NCI-H1930 (cell line): Measurements from ENCODE around the gene HHATL.

Experiments
- DNase-seq, 2 experiments: peaks; one replicate each; lab custom pipeline; 2025; lab: John Stamatoyannopoulos, UW

HHATL gene

GRCh38 chr3:42697289-42698051 lies 5.1 kb downstream of the HHATL start:
- DNase-seq, result no peak

DNA sequence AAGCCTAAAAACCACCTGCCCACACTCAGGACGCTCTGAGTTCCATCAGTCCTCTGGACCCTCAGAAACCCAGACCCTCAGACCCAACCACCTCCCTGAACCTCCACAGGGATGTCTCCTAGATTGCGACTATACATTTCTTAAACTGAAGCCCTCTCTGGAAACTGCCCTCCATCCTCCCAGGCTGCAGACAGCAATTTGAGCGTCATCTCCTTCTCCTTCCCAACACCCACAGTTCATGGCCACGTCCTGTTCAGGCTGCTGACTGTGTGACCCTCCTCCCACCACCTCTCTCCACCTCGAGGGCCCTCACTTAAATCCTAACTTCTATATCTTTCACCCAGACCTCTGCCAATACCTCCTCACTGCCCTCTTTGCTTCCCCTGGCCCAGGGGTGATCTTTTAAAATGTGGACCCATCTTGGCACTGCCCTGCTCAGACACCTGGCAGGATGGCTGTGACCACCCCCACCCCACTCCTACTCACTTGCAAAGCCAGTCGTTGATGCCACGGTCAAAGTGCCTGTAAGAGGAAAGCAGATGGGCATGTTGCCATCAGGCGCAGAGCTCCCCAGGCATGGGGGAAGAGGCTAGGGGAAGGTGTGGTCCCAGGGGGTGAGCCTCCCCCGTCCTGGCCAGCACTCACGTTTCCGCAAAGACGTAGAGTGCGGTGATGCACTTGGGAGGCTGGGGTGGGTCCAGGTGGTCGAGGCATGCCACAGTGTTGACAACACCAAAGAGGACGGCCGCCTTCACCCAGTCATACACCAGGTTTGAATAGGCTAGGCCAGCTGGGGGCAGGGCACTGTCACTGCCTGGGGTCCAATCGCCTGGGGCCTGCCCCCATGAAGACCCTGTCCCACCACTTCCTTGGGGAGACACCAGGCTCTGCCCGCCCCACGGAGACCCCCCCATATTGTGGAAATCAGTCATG lies 6.0 kb downstream of the HHATL start:
- DNase-seq, result no peak

GRCh38 chr3:42694366-42694765 lies 8.2 kb downstream of the HHATL start:
- DNase-seq, result no peak

GRCh38 chr3:42693530-42693930 lies 9.1 kb downstream of the HHATL start:
- no peak for DNase-seq

GRCh38 chr3:42692667-42693529 lies 9.7 kb downstream of the HHATL start:
- no peak for DNase-seq

DNA sequence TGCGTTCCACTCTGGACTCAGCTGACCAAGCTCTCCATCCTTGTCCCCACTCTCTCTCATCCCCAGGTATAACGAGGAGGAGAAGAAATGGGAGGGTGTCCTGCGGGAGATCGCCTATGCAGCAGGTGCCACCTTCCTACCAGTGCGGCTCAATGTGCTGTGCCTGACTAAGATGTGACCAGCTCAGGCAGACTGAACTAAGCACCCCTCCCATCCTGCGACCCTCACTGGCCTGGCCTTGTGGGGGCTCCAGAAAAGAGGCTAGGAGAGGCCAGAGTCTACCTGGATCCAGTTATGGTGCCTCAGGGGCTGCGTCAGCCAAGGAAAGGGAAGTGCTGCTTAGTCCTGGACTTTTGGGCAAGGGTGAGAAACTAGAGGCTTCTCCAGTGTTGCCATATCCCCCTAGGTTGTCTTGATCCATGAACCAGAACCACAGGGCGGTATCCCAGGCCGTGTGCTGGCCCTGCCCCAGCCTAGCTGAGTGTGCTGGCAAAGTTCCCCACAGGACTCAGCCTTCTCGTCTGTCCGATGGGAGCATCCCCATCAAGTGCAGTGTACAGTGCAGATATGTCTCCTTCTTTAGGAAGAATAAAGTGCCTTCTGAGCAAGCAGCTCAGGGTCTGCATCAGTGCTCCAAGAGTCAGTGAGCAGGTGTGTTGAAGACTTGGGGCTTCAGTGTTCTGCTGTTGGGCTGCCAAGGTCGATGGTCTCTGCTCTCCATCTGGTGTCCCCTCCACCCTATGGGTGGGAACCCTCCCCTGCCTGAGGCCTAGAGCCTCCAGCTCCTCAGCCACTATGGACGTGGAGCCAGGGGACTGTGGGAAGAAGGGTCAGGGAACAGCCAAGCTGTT lies 10.6 kb downstream of the HHATL start:
- no peak for DNase-seq

DNA sequence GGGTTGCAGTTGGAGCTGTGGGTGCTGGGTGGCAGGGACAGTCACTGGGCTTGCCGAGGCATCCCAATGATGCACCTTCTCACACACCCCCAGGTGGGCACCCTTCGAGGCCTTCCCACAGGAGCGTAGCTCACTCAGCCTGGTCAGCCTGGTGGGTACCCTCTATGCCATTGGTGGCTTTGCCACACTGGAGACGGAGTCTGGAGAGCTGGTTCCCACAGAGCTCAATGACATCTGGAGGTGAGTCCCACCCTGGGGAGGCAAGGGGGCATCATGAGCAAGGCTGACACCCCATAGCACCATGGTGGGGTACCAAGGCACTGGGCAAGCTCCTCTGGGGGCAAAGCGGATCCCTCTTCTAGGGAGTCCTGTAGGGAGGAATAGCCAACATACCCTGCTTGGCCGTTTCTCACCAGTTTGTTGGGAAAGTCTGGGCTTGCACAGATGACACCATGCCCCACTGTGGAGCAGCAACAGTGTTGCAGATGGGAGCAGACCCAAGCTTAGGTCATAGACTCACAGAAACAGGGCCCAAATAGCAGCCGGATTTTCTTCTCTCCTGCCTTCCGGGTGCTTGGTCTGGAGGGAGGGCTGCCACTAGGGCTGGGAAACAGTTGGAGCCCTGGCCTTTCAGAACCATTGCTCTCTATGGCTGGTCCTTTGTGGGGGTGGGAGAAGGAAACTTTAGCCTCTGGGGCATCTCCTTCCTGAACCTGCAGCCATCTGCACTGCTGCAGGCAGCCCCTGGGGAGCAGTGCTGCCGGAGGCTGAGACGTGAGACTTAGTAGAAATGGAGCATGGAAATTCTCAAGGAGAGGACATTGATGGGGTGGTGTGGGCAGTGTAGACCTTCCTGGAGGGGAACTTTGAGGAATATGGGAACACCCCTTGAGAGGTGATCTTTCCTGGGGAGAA lies 11.6 kb downstream of the HHATL start:
- DNase-seq, result no peak

DNA sequence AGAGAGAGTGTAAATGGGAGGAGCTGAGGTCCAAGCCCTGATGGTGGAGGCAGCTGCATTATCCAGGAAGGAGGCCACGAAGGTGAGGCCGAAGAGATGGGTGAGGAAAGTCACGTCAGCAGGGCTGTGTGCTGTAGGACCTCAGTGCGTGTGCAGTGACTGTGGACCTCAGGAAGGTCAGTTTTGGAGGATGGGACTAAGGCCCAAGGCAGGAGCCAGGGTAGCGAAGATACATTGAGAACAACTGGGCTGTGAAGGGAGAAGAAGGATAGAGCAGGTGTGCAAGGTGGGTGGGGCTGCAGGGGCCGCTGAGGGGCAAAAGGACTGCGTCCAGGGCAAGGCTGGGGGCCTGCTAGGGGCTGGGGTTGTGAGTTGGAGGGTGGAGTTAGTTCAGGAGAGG lies 12.4 kb downstream of the HHATL start:
- DNase-seq, result no peak

DNA sequence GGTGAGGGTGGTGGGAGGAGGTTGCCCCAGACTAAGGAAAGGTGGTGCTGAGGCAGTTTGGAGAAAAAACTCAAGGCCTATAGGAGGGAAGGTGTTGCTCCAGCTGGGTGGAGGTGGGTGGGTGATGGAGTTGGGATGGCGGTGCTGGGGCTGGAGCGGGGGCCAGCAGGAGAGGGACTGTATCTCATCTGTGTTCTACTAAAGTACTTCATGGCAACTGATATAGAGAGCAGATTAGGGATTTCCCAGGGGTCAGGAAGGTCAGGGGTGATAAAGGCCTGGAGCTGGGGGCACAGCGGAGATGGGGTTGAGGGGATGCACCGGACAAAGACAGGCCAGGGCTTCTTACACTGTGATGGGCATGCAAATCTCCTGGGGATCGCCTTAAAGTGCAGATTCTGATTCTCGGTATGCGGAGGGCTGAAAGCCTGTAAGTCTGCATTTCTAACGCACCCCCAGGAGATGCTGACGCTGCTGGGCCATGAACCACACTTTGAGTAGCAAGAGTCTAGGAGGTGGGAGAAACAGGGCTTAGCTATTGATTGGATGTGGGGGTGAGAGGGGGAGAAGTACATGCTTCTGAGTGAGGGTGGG lies 13.1 kb downstream of the HHATL start:
- DNase-seq, result no peak

- DNase-seq, result no peak
These were observed 13.8 kb downstream of the HHATL start for GRCh38 chr3:42688487-42689420.

GRCh38 chr3:42688016-42688415 lies 14.6 kb downstream of the HHATL start:
- DNase-seq, result no peak

- DNase-seq, result no peak
These were observed 15.6 kb downstream of the HHATL start for GRCh38 chr3:42686832-42687650.

DNA sequence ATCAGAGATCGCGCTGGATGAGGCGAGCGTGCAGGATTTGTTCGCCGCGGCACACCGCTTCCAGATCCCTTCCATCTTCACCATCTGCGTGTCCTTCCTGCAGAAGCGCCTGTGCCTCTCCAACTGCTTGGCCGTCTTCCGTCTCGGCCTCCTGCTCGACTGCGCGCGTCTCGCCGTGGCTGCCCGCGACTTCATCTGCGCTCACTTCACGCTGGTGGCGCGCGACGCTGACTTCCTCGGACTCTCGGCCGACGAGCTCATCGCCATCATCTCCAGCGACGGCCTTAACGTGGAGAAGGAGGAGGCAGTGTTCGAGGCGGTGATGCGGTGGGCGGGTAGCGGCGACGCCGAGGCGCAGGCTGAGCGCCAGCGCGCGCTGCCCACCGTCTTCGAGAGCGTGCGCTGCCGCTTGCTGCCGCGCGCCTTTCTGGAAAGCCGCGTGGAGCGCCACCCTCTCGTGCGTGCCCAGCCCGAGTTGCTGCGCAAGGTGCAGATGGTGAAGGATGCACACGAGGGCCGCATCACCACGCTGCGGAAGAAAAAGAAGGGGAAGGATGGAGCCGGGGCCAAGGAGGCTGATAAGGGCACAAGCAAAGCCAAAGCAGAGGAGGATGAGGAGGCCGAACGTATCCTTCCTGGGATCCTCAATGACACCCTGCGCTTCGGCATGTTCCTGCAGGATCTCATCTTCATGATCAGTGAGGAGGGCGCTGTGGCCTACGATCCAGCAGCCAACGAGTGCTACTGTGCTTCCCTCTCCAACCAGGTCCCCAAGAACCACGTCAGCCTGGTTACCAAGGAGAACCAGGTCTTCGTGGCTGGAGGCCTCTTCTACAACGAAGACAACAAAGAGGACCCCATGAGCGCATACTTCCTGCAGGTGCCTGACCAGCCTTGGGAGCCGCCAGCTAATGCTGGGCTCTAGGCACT lies 16.4 kb downstream of the HHATL start:
- DNase-seq, result no peak

- no peak for DNase-seq
These were observed 17.2 kb downstream of the HHATL start, which contains the start of gene KLHL40 for GRCh38 chr3:42685363-42685881. KLHL40 (plus strand) TSS chr3:42685537; CDS start chr3:42685619, 82 bp downstream.

- no peak for DNase-seq
These were observed 17.8 kb downstream of the HHATL start for GRCh38 chr3:42684632-42685362.
